ENCODE measurements around the gene PLK1.

PLK1 gene

DNA sequence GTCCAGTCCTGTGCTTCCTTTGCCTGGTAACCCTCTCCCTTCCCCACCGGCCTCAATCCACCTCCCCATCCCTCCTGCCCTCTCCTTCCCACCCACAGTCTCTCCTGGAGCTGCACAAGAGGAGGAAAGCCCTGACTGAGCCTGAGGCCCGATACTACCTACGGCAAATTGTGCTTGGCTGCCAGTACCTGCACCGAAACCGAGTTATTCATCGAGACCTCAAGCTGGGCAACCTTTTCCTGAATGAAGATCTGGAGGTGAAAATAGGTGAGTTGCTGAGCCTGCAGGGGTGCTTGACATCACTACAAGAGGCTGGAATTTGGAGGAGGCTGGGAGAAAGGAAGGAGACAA lies 1.3 kb downstream of the PLK1 start:
- DNase-seq = no peak
- ATAC-seq = no peak

DNA sequence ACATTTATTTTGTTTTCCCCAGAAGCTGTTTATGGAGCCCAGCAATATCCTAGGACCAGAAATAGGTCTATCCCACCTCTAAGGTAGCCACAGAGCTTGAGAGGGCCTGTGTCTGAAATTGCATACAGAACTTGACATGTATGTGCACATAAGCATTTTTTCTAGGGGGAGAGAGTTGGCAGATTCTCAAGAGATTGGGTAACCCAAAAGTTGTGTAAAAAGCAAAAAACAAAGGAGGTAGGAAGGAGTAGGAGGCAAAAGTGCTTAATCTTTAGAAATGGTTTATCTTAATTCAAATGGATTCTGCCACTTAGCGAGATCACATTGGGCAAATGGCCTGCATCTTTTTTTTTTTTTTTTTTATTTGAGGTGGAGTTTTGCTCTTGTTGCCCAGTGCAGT lies 3.5 kb downstream of the PLK1 start:
- DNase-seq (no peak), ATAC-seq (no peak)

DNA sequence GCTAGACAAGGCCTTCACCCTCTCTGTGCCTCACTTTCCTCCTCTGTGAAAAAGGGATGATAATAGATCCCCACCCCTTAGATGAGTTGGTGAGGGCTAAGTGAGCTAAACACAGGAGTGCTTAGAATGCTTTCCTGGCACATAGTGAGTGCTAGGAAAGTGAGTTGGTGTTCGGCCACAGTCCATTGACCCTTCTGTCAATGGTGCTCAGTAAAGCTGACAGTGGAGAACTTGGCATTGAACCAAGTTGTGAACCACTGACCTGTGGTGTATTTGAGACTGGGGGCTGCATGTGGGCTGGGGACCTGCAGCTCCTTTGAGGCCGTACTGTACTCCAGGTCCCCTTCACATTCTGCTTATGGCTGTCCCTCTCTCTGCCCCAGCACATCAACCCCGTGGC lies 4.8 kb downstream of the PLK1 start:
- ATAC-seq (no peak), DNase-seq (no peak)

DNA sequence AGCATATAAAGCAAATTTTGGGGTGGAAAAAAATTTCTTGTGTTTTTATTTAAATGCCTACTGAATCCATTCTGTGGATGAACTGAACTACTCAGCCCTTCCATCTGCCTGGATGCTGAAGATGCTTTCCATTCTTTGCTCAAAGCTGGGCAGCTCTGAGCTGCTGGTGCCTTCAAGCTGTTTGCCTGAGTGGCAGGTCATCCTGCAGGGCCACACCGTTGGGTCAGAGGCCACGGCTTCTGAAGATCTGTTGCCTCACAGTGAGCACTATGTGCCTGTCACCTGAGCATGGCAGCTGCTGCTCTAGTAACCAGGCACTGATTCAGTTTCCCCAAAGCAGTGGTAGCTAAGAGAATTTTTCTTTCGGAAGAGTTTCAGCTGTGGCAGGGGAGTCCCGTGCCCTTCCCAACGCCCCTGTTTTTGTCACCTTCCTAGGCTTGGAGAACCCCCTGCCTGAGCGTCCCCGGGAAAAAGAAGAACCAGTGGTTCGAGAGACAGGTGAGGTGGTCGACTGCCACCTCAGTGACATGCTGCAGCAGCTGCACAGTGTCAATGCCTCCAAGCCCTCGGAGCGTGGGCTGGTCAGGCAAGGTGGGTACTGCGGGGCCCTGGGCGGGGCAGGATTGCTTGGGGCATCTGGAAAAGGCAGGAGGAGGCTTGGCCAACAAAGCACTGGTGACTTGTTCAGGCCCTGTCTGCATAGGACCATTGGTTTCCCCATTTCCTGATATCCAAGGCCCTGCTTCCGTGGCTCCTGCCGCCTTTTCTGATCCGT lies 8.5 kb downstream of the PLK1 start:
- DNase-seq (no peak), ATAC-seq (no peak)

DNA sequence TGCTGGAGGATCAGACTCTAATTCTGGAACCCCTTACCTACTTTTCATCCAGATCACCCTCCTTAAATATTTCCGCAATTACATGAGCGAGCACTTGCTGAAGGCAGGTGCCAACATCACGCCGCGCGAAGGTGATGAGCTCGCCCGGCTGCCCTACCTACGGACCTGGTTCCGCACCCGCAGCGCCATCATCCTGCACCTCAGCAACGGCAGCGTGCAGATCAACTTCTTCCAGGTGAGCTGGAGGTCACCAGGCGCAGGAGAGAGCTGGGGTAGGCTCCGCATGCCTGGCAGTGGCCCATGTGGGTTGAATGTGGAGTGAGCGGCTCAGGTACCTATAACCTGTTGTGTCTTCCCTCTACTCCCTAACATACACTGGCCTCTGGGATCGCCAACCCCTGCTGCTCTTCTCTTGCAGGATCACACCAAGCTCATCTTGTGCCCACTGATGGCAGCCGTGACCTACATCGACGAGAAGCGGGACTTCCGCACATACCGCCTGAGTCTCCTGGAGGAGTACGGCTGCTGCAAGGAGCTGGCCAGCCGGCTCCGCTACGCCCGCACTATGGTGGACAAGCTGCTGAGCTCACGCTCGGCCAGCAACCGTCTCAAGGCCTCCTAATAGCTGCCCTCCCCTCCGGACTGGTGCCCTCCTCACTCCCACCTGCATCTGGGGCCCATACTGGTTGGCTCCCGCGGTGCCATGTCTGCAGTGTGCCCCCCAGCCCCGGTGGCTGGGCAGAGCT lies 10.9 kb downstream of the PLK1 start:
- no peak for DNase-seq

DNA sequence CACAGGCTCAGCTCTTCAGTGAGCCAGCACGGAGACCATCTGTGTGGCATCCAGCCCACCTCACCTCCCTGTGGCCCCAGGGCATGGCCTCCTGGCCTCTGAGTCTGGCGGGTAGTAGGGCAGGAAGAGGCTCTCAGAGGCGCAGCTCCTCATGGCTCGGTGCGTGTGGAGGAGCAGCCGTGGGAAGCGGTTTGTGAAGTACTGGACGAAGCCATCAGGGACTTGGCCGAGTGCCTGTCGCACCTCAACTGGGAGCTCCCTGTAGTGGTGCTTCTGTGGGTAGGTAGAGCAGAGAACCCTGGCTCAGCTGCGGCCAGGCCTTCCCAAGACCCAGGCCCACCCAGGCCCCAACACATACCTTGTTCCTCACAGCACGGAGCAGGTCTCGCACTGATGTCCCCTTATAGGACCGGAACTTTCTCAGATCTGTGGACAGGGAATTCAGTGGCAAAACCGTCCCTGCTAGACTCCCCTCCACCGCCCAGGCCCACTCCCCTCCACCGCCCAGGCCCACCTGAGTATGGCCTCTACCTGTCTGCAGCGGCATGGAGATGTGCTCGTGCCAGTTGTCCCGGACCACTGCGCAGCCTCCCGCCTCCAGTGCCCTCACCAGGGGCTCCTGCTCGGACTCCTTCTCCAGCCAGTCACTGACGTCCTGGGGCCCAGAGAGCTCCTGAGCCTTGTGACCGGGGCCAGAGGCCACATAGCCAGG lies 12.2 kb downstream of the PLK1 start:
- ATAC-seq = no peak

More for the DNA sequence above, 10.9 kb downstream of the PLK1 start:
- no peak for ATAC-seq

DNA sequence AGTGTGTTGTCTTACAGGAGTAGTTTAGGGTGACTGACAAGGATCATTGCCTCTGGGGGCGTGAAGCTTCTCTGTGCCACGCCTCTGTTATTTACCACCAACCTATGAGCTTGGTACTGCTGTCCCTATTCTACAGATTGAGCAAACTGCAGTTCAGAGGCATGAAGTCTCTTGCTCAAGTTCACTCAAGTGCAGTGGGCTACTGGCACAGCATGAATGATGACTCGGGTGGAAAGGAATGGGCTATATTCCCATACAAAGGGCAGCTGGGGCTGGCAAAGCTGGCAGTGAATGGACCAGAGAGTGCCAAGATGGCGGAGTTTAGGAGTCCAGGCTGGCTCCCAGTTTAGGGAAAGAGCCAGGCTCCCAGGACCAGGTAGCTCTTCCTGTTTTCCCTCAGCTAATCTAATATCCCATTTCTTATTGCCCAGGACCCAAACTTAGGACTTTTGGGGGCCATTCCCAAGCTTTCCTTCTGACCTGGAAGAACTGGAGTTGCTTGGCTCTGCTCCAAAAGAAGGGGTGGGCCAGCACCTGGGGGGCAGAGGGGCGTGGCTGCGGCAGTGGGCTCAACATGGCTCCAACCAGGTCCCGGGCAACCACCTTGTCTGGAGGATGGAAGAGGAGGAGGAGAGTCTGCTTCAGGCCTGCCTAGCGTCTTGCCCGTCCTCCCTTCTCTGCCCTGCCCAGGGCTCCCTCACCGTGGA lies 12.9 kb downstream of the PLK1 start:
- ATAC-seq (no peak), DNase-seq (no peak)

More for the DNA sequence above, 12.2 kb downstream of the PLK1 start:
- no peak for DNase-seq

DNA sequence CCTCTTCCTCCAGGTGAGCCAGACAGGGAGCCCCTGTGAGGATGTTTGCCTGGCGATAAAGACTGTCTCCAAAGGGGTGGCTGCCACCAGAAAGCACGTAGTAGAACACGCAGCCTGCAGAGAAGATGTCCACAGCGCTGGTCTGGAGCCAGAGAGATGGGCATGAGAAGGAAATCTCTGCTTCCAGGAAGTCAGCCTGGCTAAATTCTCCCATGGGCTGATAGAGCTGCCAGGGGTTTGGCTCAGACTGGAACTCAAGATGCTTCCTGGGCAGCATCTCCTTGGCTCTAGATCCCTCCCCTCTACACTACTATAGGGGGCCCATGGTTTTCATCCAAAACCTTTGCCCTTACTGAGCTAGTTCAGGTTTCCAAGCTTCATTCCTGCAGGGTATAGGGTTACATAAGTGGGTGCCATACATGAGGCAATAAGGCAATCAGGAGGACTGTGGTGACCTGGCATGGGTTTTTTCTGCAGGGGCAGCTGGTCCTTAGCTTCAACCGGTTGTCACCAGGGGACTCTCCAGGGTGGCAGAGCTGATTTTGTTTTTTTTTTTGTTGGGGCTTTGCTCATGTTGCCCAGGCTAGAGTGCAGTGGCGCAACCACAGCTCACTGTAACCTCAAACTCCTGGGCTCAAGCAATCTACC lies 13.6 kb downstream of the PLK1 start:
- DNase-seq = no peak
- no peak for ATAC-seq

DNA sequence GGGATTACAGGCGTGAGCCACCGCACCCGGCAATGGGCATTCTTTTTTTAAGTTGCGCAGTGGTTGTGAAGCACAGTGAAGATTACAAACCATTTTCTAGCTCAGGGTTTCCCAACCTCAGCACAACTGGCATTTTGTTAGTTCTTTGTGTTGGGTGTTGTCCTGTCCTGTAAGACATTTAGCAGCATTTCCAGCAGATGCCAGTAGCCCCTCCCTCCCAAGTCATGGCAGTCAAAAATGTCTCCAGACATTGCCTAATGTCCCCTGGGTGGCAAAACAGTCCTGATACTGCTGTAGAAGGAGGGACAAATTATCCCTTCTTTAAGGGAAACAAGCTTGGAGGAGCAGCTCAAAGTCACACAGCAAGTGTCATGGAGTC lies 15.6 kb downstream of the PLK1 start:
- no peak for DNase-seq
- ATAC-seq = no peak

DNA sequence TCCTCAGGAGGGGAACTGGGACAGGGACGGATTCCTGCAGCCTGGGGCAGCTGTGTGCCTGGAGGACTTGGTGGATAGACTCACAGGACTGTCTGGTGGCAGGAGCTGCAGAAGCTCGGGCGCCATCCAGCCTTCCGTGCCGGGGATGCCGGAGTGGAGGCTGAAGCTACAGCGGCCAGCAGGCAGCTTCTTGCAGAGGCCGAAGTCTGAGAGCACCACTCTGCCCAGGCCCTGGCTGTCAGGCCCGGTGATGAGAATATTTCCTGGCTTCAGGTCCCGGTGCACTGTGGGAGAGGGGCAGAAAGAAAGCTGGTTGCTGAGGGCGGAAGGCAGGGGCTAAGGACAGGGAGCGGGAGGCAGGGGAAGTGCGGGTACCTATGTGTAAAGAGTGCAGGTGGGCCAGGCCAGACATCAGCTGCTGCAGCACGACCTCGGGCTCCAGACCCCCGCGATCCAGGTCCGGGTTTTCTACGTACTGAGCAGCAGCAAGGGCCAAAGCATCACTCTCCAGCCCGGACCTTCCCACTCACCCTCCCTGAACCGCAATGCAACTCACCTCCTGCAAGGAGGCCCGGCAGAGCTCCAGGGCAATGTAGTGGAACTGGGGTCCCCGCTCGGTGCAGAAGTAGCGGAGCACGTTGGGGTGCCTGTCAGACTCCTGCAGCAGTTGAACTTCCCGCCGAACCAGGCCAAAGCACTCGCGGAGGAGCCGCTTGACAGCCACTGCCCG lies 16.1 kb downstream of the PLK1 start:
- no peak for ATAC-seq
- DNase-seq = no peak

DNA sequence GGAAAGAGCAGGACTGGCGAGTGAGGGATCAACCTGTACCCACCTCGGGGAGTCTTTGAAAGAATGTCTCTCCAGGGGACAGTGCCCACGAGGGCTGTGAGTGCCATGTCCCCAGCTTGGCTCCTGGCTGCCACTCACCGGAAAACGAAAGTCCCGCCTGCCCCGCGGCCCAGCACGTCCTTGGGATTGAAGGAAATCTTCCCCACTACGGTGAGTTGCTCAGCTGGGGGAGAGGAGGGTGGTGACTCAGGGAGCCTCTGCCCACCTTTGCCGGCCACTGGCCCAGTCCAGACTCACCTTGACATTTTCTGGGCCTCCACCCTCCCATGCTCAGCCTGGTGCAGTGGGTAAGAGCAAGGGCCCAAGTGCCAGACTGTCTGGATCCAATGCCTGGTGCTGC lies 17.1 kb downstream of the PLK1 start:
- DNase-seq = no peak
- no peak for ATAC-seq

DNA sequence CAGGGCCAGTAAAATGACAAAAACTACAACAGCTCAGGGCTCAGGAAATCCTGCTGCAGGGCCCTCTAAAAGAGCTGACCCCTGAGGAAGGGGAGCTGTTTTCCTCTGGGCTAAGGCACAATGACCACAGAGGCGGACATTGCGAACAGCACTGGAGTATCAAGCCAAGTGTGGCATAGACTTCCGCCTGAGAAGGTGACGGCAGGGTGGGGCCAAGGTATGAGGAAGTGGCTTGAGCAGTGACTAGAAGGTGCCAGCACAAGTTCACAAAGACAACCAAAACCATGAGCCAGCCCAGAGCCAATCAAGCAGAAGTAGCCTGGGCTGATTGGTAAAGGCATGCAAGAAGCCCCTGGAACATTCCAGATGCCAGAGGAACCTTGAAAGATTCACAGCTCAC lies 20.4 kb downstream of the PLK1 start:
- DNase-seq (no peak), ATAC-seq (no peak)

DNA sequence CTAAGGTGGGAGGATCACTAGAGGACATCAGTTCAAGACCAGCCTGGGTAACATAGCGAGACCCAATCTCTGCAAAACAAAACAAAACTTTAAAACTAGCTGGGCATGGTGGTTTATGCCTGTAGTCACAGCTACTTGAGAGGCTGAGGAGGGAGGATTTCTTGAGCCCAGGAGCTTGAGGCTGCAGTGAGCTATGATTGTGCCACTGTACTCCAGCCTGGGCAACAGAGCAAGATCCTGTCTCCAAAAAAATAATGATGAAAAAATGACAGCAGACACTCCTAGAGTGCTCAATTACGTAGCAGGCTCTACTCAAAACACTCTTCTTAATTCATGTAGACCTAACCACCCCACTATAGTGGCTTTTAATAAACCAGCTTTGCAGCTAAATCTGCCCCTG lies 21.4 kb downstream of the PLK1 start:
- ATAC-seq = no peak
- no peak for DNase-seq

DNA sequence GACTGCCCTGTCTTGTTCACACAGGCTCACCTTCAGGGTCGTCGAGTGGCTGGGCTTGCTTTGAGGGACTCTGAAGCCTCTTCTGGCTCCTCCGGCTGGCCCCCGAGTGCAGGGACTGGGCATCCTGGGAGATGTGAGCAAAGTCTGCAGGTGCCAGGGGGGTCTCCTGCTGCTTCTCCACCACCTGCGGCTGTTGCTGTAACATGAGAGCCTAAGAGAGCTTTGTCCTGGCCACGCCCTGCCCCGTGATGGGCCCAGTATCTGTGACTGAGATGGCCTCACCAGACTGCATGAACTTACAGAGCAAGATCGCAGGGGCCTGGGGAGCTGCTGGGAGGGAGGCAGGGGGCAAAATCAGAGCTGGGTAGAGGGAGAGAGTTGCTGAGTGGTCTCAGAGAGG lies 21.8 kb downstream of the PLK1 start:
- no peak for DNase-seq
- no peak for ATAC-seq

DNA sequence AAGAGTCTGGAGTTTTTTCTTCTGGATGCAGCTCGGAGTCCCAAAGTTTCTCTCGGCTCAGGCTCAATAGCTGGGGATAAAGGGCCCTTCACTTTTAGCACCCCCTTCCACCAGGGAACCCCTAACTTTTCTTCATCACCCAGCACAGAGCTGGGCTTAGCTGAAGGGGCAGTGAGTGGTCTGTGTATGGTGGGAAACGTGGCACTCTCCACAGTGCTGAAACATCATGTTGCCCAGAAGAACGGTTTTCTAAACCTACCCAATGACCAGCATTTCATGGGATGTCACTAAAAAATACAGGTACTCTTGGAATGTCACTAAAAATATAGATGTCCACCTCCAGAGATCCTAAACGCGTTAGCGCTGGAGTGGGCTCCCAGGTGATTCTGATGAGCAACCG lies 22.4 kb downstream of the PLK1 start:
- ATAC-seq = no peak
- DNase-seq = no peak

DNA sequence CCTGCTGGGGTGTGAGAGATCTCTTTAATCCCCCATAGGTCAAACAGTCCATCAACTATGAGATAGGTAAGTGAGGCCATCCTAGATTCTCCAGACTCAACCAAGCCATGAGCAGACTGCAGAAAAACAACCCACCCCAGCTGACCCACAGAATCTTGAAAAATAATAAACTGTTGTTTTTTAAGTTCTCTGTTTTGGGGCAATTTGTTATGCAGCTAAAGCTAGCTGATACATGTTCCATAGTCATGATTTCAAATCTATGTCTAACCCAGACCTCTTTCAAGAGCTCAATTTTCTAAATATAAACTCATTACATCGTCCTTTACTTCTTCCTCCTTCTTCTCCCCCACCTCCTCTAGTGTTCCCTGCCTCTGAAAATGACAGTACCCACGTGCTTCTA lies 24.3 kb downstream of the PLK1 start:
- no peak for DNase-seq
- no peak for ATAC-seq

DNA sequence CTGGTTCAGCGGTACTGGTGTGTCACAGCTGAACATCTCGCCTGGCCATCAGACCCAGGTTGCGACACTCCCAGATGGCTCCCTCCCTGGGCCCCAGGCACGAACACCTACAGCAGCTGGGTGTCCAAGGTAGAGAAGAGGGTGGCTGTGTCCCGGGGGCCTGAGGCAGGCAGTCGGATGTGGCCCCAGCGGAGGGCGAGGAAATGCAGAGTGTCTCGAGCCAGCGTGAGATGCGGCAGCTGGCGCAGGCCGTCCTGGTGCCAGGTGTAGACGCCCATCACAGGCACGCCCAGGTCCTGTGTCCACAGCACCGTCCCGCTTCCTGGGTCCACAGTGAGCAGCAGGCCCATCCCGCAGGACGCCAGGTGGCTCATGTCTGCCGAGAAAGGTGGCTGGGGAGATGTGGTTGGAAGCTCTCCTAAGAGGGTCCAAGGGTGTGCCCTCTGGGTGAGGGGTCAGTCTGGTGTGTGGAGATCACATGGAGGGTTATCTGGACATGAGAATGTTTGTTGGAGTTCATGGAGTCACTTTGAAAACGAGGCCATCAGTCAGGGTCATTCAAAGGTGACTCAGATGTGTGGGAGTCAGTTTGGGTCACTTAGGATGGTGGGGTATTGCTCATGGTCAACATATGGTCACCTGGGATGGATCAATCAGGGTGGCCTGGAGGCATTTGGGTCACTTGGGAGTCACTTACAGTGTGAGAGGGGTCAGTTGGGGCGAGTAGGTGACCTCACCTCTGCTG lies 26.3 kb downstream of the PLK1 start:
- DNase-seq = no peak
- no peak for ATAC-seq

DNA sequence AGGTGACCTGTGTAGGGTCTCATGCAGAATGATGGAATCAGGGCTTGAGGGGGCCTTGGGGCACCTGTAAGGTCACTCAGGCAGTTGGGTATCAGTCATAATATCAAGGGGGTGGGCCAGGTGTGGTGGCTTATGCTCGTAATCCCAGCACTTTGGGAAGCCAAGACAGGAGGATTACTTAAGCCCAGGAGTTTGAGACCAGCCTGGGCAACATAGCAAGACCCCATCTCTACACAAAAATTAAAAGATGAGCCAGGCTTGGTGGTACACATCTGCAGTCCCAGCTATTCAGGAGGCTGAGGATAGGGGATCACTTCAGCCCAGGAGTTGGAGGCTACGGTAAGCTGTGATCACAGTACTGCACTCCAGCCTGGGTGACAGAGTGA lies 26.8 kb downstream of the PLK1 start:
- DNase-seq = no peak
- ATAC-seq = no peak

DNA sequence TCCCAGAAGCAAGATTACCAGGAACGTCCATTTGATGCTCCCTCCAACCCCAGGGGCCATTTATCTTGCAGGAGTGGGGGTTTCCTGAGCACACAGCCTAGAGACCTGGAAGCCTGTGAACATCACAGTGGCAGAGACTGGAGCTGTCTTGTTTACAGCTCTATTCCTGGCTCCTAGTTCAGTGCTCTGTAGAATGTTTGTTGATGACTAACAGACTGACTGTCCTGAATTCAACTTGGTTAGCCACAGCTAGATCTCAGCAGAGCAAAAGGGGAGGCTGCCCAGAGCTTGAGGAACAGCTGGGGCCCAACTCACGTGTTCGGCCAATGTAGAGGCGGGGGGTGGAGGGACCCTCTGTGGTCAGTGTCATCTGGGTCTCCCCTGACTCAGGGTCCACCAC lies 27.8 kb downstream of the PLK1 start:
- ATAC-seq (no peak), DNase-seq (no peak)

DNA sequence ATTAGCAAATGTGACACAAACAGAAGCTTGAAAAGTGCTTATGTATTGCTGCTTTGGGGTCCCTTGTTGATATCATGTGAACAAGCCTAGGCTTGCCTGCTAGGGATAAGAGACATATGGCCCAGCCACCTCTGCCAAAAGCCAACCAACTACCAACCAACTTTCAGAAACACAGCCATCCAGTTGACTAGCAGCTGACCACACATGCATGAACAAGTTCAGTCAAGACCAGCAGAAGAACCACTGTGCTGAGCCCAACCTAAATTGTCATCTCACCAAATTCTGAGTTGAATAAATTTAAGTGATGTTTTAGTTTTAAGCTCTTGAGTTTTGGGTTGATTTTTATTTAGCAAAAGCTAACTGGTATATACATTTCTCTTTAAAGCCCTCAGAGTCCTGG lies 30.8 kb downstream of the PLK1 start:
- ATAC-seq = no peak

DNA sequence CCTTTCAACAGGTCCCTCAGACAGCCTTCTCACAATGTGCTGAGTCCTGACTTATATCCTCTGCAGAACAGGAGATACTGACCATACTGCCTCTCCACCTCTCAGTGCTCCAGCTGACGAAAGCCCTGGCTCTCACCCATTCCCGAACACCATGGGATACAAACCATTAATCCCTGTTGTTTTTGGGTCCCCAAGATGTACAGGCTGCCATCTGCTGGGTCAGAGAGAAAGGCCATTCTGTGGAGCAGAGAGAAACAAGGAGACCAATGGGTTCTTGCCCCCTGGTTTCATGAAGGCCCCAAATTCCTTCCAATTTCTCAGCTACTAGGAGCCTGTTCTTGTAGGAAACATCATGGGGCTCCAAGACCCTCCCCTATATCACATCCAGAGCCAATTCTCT lies 31.3 kb downstream of the PLK1 start:
- no peak for DNase-seq
- no peak for ATAC-seq

More for the DNA sequence above, 30.8 kb downstream of the PLK1 start:
- DNase-seq = no peak

All from stimulated activated naive CD8-positive, alpha-beta T cell treated with anti-CD3 and anti-CD28 coated beads, Interleukin-15, Interleukin-2, amounts not matched to agents 100 U/mL and 50 U/mL, for 24 hours (primary cell).